PFSK-1 (cell line): Measurements from ENCODE around the gene TMPRSS3.

ENCODE experiments used
- POLR2AphosphoS5 ChIP-seq: IDR thresholded peaks from 2 replicates; pipeline ENCODE4 v1.6.1; 2012; ENCODE audit warnings: low read depth, mild to moderate bottlenecking, control low read depth, low read length, moderate library complexity
- TAF1 ChIP-seq: IDR thresholded peaks from 2 replicates; pipeline ENCODE4 v1.6.1; 2012; ENCODE audit warnings: low read length, control low read depth, borderline replicate concordance; ENCODE audit not compliant: insufficient read depth
- TF ChIP-seq, protein P1 (sequence below), 2 experiments: IDR thresholded peaks; 2 replicates each; pipeline versions ENCODE4 v1.6.1 to v1.8.0; 2011 to 2012; ENCODE audit warnings: low read depth in 2 of 2, low read length in 2 of 2, control low read depth in 1 of 2, inconsistent platforms in 1 of 2, mild to moderate bottlenecking in 1 of 2, moderate library complexity in 1 of 2; ENCODE audit not compliant: insufficient read depth in 1 of 2

DNA sequence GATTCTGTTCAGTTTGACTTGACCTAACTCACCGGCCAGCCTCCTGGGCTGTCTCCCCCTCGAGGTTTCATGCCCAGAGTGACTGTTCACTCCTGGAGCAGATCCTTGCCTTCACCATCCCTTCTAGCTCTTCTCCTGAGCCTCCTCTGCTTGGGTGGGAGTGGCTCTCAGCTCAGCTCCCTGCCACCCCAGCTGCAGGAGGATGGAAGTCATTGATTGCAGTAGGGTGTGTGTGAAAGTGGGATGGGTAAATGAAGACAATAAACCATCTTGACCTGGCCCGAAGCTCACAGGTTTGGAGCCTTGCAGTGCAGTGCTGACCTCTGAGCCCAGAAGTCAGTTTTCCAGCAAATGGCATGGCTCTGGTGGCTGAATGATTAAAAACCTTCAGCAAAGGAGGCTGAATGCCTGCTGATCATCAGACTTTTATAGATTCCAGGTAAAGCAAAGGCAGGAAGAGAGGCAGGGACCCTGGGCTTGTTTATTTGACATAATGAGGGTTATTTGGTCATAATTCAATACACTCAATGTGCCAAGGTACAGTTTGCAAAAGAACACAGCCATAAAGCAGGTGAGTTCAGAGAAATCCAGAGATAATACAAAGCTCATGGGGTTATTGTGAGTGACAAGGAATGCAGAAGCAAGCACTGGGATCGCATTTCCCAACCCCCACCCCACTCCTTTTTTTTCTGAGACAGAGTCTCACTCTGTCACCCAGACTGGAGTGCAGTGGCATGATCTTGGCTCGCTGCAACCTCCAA lies 63.1 kb downstream of the TMPRSS3 start:
- TF ChIP-seq TAF1 (no peak), POLR2AphosphoS5 (no peak)
- TF ChIP-seq, protein P1, sequence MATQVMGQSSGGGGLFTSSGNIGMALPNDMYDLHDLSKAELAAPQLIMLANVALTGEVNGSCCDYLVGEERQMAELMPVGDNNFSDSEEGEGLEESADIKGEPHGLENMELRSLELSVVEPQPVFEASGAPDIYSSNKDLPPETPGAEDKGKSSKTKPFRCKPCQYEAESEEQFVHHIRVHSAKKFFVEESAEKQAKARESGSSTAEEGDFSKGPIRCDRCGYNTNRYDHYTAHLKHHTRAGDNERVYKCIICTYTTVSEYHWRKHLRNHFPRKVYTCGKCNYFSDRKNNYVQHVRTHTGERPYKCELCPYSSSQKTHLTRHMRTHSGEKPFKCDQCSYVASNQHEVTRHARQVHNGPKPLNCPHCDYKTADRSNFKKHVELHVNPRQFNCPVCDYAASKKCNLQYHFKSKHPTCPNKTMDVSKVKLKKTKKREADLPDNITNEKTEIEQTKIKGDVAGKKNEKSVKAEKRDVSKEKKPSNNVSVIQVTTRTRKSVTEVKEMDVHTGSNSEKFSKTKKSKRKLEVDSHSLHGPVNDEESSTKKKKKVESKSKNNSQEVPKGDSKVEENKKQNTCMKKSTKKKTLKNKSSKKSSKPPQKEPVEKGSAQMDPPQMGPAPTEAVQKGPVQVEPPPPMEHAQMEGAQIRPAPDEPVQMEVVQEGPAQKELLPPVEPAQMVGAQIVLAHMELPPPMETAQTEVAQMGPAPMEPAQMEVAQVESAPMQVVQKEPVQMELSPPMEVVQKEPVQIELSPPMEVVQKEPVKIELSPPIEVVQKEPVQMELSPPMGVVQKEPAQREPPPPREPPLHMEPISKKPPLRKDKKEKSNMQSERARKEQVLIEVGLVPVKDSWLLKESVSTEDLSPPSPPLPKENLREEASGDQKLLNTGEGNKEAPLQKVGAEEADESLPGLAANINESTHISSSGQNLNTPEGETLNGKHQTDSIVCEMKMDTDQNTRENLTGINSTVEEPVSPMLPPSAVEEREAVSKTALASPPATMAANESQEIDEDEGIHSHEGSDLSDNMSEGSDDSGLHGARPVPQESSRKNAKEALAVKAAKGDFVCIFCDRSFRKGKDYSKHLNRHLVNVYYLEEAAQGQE (IDR thresholded peaks at IDR 0.05; ENCODE audit: insufficient read depth in 1 of 2, low read depth in 2 of 2, low read length in 2 of 2) = no peak
